Coronary artery (tissue), 2 donors: ENCODE measurements around the gene HOXD13.

ENCODE experiments used
- DNase-seq: peaks from one replicate; pipeline ENCODE4 v3.0.0-alpha.2; 2017; ENCODE audit warnings: low spot score
- H3K27ac ChIP-seq, 2 donors: fragments of 200-600 bp; sonication (generic); one replicate each; pipeline ENCODE4 v1.5.1; 2016 to 2019
- H3K4me3 ChIP-seq: fragments of 200-600 bp; sonication (generic); 2 replicates; pipeline ENCODE4 v1.5.1; 2016; ENCODE audit warnings: mild to moderate bottlenecking, moderate library complexity
- CTCF ChIP-seq: fragments of 200-600 bp; sonication (generic); IDR thresholded peaks from one replicate; pipeline ENCODE4 v1.5.1; 2019; ENCODE audit warnings: antibody characterized with exemption

The HOXD13 gene

GRCh38 chr2:176081837-176082524 lies 10.5 kb upstream of the HOXD13 start:
- peak; percentile 64 for DNase-seq
- H3K27ac ChIP-seq: no peak overlapping the region
- peak overlapping the region; percentile 41 for H3K4me3 ChIP-seq
- TF ChIP-seq CTCF: no peak

GRCh38 chr2:176082525-176082823 lies 10.0 kb upstream of the HOXD13 start:
- Histone ChIP-seq H3K4me3 (peak overlapping the region; percentile 41), H3K27ac (no peak overlapping the region)
- DNase-seq: no peak
- TF ChIP-seq CTCF: no peak

- H3K4me3 ChIP-seq: peak overlapping the region; percentile 28
- TF ChIP-seq CTCF: no peak
- no peak overlapping the region for H3K27ac ChIP-seq
- DNase-seq: peak; percentile 61
These were observed 9.4 kb upstream of the HOXD13 start for GRCh38 chr2:176082824-176083751.

GRCh38 chr2:176083796-176084261 lies 8.7 kb upstream of the HOXD13 start, which contains the start of gene EVX2:
TSS of gene EVX2 (minus strand) at chr2:176083962. CDS start at chr2:176083776, 186 bp downstream.
- peak; percentile 36 for DNase-seq
- H3K4me3 ChIP-seq: peak within 1 kb of the TSS; percentile 28
- H3K27ac ChIP-seq: no peak within 1 kb of the TSS

GRCh38 chr2:176084611-176085119 lies 7.9 kb upstream of the HOXD13 start:
- Histone ChIP-seq H3K27ac (no peak overlapping the region), H3K4me3 (no peak overlapping the region)
- peak; percentile 1 for DNase-seq
- TF ChIP-seq CTCF: no peak

More at GRCh38 chr2:176083796-176084261, 8.7 kb upstream of the HOXD13 start, which contains the start of gene EVX2:
- TF ChIP-seq CTCF: no peak

- Histone ChIP-seq H3K4me3 (peak overlapping the region; percentile 25), H3K27ac (no peak overlapping the region)
- DNase-seq: peak; percentile 47
- no peak for TF ChIP-seq CTCF
These were observed 7.3 kb upstream of the HOXD13 start for GRCh38 chr2:176085120-176085788.
